Lower leg skin (tissue), 4 donors: ENCODE data around the gene IL18BP. TPM values are rescaled to one million over a fixed set of nuclear protein-coding genes. Genes with fewer than 3 reads are reported as not detected.

Experiments used
- DNase-seq, 2 donors: peaks; one replicate each; pipeline ENCODE4 v3.0.0-alpha.2; 2019; ENCODE audit warnings: low spot score in 2 of 2
- H3K4me3 ChIP-seq: fragments of 200-600 bp; sonication (generic); 2 replicates; pipeline ENCODE4 v1.5.1; 2017; ENCODE audit warnings: mild to moderate bottlenecking, low read depth; ENCODE audit not compliant: poor library complexity, severe bottlenecking
- POLR2A ChIP-seq, 2 donors: fragments of 450-650 bp; IDR thresholded peaks; one replicate each; pipeline ENCODE4 v1.6.1; 2016 to 2017; ENCODE audit warnings: antibody characterized with exemption in 2 of 2, mild to moderate bottlenecking in 1 of 2, moderate library complexity in 1 of 2
- WGBS, 2 donors: methylation state at CpG; one replicate each; pipeline ENCODE4 v1.1.5; 2018; 5-methylcytosine and 5-hydroxymethylcytosine counted together
- intact Hi-C: fragments of 100-400 bp; cut with DNase I; formaldehyde crosslinking; loops from one replicate; pipeline ENCODE4 v1.15.0; 2023; ENCODE audit warnings: low total_unique reads
- total RNA-seq, 4 donors: library from RNA; depleted of rRNA; stranded (reverse); fragments of >200 nt; gene quantifications; one replicate each; pipeline ENCODE4 v1.1.0, GENCODE V29; 2016
- TF ChIP-seq, protein P1 (sequence below), 3 donors: fragments of 450-650 bp; IDR thresholded peaks; one replicate each; pipeline ENCODE4 v1.5.1; 2016; ENCODE audit warnings: antibody characterized with exemption in 3 of 3, mild to moderate bottlenecking in 3 of 3, moderate library complexity in 2 of 3

IL18BP gene
- total RNA-seq, 4 donors from 2014 or later, result 3.0 to 9.1 (median 5.6) TPM

DNA sequence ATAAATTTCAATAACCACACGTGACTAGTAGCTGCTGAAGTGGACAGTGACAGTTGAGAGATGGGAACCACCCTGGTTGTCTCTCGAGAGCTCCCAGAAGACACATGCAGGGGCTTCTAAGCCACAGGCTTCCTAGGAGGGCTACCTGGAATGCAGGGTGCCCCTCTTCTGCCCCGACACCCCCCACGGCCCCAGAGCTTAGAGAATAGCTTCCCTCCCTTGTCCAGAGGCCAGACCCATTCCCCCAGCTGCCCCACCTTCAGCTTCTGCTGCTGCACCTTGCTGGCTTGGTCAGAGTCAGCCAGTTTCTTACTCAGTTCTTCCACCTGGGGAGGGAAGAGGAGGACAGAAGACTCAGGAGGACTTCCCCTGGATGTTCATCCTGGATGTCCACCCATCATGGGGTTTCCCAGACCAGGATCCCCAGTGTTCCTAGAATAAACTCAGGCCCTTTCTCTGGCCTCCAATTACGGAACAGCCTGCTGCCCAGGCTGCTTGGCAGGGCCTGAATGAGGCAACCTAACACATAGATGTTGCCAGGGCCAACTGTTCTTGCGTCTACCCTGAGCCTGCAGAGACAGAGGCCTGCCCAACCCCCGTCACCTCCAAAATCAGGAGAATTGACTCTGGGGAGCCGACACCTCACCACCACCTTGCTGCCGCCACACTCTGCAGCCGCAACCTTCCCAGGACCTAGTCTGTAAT lies 12.0 kb downstream of the IL18BP start:
- WGBS, 2 donors, result 78 to 86% methylated on average over 10 of the region's 10 CpGs
- TF ChIP-seq, protein P1, sequence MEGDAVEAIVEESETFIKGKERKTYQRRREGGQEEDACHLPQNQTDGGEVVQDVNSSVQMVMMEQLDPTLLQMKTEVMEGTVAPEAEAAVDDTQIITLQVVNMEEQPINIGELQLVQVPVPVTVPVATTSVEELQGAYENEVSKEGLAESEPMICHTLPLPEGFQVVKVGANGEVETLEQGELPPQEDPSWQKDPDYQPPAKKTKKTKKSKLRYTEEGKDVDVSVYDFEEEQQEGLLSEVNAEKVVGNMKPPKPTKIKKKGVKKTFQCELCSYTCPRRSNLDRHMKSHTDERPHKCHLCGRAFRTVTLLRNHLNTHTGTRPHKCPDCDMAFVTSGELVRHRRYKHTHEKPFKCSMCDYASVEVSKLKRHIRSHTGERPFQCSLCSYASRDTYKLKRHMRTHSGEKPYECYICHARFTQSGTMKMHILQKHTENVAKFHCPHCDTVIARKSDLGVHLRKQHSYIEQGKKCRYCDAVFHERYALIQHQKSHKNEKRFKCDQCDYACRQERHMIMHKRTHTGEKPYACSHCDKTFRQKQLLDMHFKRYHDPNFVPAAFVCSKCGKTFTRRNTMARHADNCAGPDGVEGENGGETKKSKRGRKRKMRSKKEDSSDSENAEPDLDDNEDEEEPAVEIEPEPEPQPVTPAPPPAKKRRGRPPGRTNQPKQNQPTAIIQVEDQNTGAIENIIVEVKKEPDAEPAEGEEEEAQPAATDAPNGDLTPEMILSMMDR (IDR thresholded peaks at IDR 0.05), result no peak
- TF ChIP-seq POLR2A (IDR thresholded peaks at IDR 0.05), result no peak
- peak in 1 of 2 donors; percentile 80 for DNase-seq
- intact Hi-C loops, result no loop called here
- no peak overlapping the region for H3K4me3 ChIP-seq

DNA sequence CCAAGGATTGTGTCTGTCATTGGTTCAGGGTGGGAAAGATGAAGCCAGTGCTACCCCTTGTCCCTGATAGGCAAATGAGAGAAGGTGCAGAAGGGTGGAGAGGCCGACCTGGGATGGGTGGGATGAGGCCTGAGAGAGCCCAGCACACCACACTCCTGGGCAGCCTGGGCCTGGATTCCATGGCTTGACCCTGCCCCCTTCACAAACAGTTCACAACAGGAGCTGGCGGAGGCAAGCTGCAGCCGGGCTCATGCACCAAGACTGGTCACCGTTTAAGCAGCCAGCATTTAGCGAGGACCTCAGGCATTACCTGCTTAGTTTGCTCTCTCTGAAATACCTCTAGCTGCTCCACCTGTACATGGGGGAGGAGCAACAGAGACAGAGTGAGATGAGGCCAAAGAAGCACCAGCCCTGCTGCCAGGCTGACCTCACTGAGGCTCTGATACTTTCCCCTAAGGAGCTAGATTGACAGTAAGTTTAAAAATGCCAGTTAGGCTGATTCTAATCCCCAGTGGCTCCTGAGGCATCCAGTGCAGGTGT lies 13.5 kb downstream of the IL18BP start:
- intact Hi-C loops, result no loop called here
- TF ChIP-seq, protein P1 (IDR thresholded peaks at IDR 0.05), result no peak
- no peak for TF ChIP-seq POLR2A (IDR thresholded peaks at IDR 0.05)
- H3K4me3 ChIP-seq, result no peak overlapping the region
- no peak for DNase-seq
- 71 to 86% methylated on average over 5 of the region's 5 CpGs for WGBS, 2 donors

DNA sequence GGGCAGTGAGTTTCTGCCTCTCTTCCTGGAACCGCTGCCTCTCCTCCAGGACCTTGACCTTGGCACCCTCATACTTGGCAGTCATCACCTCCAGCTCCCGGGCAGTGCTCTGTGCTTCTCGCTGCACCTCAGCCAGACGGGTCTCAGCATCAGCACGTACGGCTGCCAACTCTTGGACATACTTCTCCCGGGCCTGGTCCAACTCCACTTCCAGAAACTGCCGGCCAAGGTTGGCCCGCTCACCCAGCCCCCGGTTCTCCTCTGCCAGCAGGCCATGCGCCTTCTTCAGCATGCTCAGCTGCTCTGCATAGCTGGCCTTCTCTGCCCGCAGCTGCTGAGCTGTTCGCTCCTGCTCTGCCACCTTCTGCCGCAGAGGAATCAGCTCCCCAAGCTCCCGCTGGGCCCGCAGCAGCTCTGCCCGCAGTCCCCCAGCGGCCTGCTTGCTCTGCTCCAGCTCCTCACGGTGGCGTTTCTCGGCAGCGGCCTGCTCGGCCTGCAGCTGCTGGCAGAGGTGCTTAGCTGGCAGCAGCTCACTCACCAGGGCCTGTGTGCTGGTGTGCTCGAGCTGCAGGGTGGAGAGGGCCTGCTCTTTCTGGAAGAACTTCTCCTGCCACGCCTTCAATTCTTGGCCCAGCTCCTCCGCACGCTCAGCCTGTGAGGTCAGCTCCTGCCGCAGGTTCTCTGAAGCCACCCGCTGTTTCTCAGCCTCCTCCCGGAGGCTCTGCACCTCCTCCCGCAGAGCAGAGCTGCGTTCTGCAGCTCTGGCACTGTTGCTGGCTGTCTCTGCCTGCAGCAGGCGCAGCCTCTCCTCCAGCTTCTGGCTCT lies 14.4 kb downstream of the IL18BP start:
- TF ChIP-seq, protein P1 (IDR thresholded peaks at IDR 0.05), result no peak
- TF ChIP-seq POLR2A (IDR thresholded peaks at IDR 0.05), result no peak
- intact Hi-C loops, result no loop called here
- no peak overlapping the region for H3K4me3 ChIP-seq
- 42 to 44% methylated on average over 29 to 32 of the region's 33 CpGs for WGBS, 2 donors
- peak; percentile 84 to 93 for DNase-seq

DNA sequence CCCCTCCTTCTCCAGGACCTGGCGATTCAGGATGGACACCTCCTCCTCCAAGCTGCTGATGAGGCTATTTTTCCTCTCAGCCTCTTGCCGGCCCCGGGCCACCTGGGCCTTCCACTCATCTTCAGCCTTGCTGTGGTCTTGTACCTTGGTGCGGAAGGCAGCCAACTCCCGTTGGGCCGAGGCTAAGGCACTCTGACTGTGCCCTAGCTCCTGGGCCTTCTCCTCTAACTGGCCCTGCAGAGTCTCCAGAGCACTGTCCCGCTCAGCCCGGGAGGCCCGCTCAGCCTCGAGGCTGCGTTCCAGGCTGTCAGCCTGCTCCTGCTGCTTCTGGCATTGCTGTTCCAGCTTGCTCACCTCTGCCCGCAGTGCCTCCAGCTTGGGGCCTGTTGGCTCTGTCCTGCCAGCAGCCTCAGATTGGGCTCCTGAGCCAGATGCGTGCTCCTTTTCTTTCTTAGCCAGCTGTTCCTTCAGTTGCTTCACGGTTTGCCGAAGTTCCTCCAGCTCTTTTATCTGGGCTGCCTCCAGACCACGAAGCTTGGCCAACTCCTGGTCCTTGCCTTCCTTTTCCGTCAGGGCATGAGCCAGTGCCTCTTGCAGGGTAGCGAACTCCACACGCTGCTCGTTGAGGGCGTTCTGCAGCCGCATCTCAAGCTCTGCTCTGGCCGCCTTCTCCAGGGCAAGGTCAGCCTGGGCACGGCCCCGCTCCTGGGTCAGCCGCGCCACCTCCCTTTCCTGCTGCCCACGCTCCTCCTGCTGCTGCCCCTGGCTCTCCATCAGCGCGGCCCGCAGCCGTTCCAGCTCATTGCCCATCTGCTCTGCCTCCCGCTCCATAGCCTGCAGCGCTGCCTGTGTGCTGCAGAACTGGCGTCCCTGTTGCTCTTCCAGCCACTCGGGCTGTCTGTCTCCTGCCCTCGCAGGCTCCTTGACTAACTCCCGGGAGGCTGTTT lies 15.3 kb downstream of the IL18BP start:
- TF ChIP-seq, protein P1 (IDR thresholded peaks at IDR 0.05), result no peak
- TF ChIP-seq POLR2A (IDR thresholded peaks at IDR 0.05), result no peak
- DNase-seq, result peak in 1 of 2 donors; percentile 85
- WGBS, 2 donors, result 42 to 53% methylated on average over 38 of the region's 38 CpGs
- no peak overlapping the region for H3K4me3 ChIP-seq
- intact Hi-C loops, result no loop called here

DNA sequence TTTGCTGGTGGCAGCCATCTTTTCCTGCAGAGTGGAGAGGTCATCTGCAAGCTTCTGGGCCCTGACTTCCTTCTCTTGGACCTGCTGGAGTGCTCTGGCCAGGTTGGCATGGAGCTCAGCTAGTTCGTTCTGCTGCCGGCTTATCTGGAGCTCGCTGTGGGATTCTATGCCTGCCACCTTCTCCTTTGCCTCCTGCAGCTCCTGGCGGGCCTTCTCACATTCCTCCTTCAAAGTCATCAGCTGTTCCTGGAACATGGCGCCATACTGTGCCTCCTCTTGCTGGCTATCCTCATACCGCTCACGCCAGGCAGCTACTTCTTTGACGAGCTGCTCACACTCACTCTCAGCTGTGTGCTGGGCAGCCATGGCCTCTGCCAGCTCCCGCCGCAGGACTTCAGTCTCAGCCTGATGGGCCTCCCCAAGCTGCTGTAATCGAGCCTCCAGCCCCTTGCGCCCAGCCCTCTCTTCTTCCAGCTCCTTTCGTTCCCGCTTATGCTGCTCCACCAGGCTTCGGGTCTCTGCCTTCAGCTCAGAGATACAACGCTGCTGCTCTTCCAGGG lies 16.1 kb downstream of the IL18BP start:
- intact Hi-C loops, result no loop called here
- TF ChIP-seq, protein P1 (IDR thresholded peaks at IDR 0.05), result no peak
- no peak for TF ChIP-seq POLR2A (IDR thresholded peaks at IDR 0.05)
- DNase-seq, result peak in 1 of 2 donors; percentile 84
- no peak overlapping the region for H3K4me3 ChIP-seq
- WGBS, 2 donors, result 76 to 86% methylated on average over 16 of the region's 16 CpGs
